ENCODE measurements around the gene AKAIN1. TPM values are rescaled to one million over a fixed set of nuclear protein-coding genes. Genes with fewer than 3 reads are reported as not detected.

Gene AKAIN1
- total and polyA plus RNA-seq, 9 donors, result 0.18 to 0.49 TPM; not detected in 7

DNA sequence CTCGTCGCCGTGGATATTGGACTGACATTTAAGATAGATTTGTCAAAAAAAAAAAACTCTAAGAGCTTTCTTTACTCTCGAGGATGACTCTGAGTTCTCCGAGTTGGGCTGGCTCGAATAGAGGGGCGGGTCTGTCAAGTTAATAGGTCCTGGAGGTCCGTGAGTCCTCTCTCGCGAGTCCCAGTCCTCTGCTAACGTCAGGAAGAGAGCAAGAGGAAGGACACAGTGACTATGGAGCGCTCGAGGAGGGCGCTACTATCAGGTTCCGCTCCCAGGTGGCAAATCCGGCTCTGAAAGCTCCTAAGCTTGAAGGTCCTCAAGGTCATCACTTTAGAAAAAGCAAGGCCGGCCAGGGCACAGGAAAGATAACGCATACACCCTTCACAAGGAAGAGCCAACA, 404 bp upstream of the AKAIN1 start:
- Histone ChIP-seq H3K27ac (ENCODE audit: low read length) (no peak overlapping the region), H3K36me3 (ENCODE audit: control insufficient read depth, insufficient read depth, low read length) (no peaks in the 10 kb centered on the region), H3K4me1 (ENCODE audit: control insufficient read depth, insufficient read depth, low read length) (peaks cover 2% of the 10 kb centered on the region), H3K27me3 (ENCODE audit: control insufficient read depth, insufficient read depth, low read length) (peaks cover 25% of the 10 kb centered on the region), H3K9me3 (replicated peaks; ENCODE audit: control insufficient read depth, low read depth, low read length) (no peaks in the 10 kb centered on the region), H3K4me3 (ENCODE audit: low read length) (no peak overlapping the region)
- 6% methylated on average over 14 of the region's 18 CpGs for WGBS (ENCODE audit: insufficient coverage)
- peak; percentile 0 for DNase-seq

DNA sequence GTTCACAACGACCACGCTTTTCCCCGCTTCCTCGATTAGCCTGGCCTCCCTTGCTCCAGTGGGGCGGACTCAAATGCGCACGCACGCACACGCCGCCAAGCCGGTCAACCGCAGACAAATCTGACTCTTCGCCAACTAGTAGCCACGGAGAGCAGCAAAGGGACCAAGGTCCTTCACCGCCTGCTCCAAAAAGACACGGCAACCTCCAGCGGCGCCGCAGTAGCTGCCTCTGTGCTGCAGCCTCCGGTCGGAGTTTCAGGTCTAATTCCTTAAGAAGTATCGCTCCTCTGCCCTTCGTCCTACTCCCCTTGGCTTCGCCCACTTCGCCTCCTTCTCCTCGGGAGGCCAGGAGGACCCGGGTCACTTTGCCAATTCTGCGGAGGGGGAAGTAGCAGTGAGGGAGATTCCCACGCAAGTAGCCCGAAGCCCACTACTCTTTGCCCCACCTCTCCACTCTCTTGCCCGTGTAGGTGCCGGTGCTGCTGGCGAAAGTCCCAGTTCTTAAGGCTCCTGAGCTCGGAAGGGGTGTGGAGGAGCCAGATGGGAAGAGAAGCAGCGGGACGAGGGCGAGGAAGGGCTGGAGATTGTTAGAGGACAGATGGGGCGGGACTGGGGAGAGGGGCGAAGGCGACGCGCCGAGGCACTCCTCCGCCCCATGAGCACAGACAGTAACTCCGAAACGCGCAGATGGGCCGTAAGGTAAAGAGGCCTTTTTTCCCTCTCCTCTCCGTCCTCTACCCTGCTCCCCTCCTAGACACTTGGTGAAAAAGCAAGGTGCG, 615 bp downstream of the AKAIN1 start:
- Histone ChIP-seq H3K9me3 (replicated peaks; ENCODE audit: control insufficient read depth, low read depth, low read length) (no peaks in the 10 kb centered on the region), H3K4me1 (ENCODE audit: control insufficient read depth, insufficient read depth, low read length) (peaks cover 2% of the 10 kb centered on the region), H3K36me3 (ENCODE audit: control insufficient read depth, insufficient read depth, low read length) (no peaks in the 10 kb centered on the region), H3K27me3 (ENCODE audit: control insufficient read depth, insufficient read depth, low read length) (peaks cover 25% of the 10 kb centered on the region), H3K27ac (ENCODE audit: low read length) (no peak overlapping the region), H3K4me3 (ENCODE audit: low read length) (no peak overlapping the region)
- 2% methylated on average over 37 of the region's 50 CpGs for WGBS (ENCODE audit: insufficient coverage)
- DNase-seq, result peak; percentile 4

DNA sequence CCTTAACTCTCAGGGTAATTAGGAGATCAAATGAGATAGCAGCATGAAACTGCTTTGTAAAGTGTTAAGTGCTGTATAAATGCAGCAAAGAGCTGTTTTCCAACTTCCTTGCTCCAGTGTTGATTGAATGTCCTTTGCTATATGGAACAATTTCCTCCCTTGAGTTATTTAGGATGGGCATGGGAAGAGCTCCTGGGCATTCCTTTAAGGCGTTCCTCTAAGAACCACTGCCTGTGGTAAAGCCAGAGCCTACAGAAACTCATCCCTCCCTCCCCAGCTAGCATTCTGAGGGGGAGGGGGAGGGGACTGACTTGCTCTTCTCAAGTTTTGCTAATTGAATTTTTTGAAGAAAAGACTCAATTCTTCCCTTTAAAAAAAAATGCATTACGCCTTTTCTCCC, 1.4 kb downstream of the AKAIN1 start:
- no peaks in the 10 kb centered on the region for H3K36me3 ChIP-seq (ENCODE audit: control insufficient read depth, insufficient read depth, low read length)
- no peaks in the 10 kb centered on the region for H3K9me3 ChIP-seq (replicated peaks; ENCODE audit: control insufficient read depth, low read depth, low read length)
- H3K27me3 ChIP-seq (ENCODE audit: control insufficient read depth, insufficient read depth, low read length), result peaks cover 25% of the 10 kb centered on the region
- no peak overlapping the region for H3K27ac ChIP-seq (ENCODE audit: low read length)
- DNase-seq, result no peak
- H3K4me3 ChIP-seq (ENCODE audit: low read length), result no peak overlapping the region
- H3K4me1 ChIP-seq (ENCODE audit: control insufficient read depth, insufficient read depth, low read length), result peaks cover 2% of the 10 kb centered on the region
- 50% methylated on average over 1 of the region's 2 CpGs for WGBS (ENCODE audit: insufficient coverage)

DNA sequence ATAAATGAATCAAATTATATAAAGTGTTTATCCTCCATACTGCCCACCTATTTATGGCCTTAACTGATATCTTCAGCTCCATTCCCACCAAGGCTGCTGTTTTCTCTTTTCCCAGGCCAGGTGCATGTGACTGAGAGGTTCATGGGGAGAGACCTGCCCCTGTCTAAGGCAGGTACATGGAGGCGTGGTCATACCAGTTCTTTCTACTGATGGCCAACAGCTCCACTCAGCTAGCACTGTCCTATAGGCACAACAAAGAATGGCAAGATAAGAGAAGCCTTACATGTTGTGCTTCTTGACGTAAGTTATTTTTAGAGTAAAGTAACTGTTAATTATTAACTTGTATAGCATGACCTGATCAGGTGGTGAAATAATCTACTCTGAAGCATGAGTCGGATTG, 16.8 kb downstream of the AKAIN1 start:
- no peaks in the 10 kb centered on the region for H3K27me3 ChIP-seq (ENCODE audit: control insufficient read depth, insufficient read depth, low read length)
- WGBS (ENCODE audit: insufficient coverage), result no CpG with 5 or more reads among the region's 3 CpGs
- H3K4me3 ChIP-seq (ENCODE audit: low read length), result no peak overlapping the region
- H3K27ac ChIP-seq (ENCODE audit: low read length), result no peak overlapping the region
- H3K9me3 ChIP-seq (replicated peaks; ENCODE audit: control insufficient read depth, low read depth, low read length), result no peaks in the 10 kb centered on the region
- no peaks in the 10 kb centered on the region for H3K4me1 ChIP-seq (ENCODE audit: control insufficient read depth, insufficient read depth, low read length)
- DNase-seq, result no peak
- no peaks in the 10 kb centered on the region for H3K36me3 ChIP-seq (ENCODE audit: control insufficient read depth, insufficient read depth, low read length)

DNA sequence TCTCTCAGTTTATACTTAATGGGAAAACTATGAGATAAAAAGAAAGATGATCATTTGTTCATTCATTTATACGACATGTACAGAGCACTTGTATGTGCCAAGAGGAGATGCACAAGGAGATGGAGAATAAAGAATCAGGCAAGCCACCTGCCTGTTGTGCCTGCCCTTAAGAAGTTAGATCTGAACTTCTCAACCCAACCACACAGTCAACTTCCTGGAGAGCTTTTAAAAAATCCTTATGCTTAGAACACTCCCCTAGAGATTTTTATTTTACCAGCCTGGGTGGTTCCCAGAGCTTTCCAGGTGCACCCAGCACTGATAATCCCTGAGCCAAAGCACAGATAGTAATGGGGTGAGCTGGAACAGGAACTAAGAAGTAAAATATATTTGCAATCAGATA, 18.5 kb downstream of the AKAIN1 start:
- no peaks in the 10 kb centered on the region for H3K9me3 ChIP-seq (replicated peaks; ENCODE audit: control insufficient read depth, low read depth, low read length)
- no peak for DNase-seq
- no CpG with 5 or more reads among the region's 1 CpG for WGBS (ENCODE audit: insufficient coverage)
- no peaks in the 10 kb centered on the region for H3K27me3 ChIP-seq (ENCODE audit: control insufficient read depth, insufficient read depth, low read length)
- no peak overlapping the region for H3K27ac ChIP-seq (ENCODE audit: low read length)
- H3K4me3 ChIP-seq (ENCODE audit: low read length), result no peak overlapping the region
- H3K4me1 ChIP-seq (ENCODE audit: control insufficient read depth, insufficient read depth, low read length), result no peaks in the 10 kb centered on the region
- no peaks in the 10 kb centered on the region for H3K36me3 ChIP-seq (ENCODE audit: control insufficient read depth, insufficient read depth, low read length)

DNA sequence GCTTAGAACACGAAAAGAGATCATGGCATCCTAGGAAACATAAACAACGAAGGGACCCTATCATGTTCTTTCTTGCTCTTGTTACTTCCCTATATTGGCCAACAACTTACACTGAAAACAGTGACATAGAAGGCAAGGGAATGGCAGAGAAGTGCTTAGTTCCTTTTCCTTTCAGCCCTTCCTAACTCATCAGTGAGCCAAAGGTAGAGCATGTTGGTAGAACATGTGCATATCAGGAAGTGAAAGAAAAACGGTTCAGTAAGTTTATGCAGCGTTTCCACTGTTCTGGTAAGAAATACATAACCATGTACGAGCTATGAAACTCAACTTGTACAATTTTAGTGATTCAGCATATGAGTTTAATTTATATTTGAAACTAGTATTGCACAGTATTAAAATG, 21.7 kb downstream of the AKAIN1 start:
- Histone ChIP-seq H3K36me3 (ENCODE audit: control insufficient read depth, insufficient read depth, low read length) (no peaks in the 10 kb centered on the region), H3K27me3 (ENCODE audit: control insufficient read depth, insufficient read depth, low read length) (no peaks in the 10 kb centered on the region), H3K9me3 (replicated peaks; ENCODE audit: control insufficient read depth, low read depth, low read length) (no peaks in the 10 kb centered on the region), H3K4me3 (ENCODE audit: low read length) (no peak overlapping the region), H3K27ac (ENCODE audit: low read length) (no peak overlapping the region), H3K4me1 (ENCODE audit: control insufficient read depth, insufficient read depth, low read length) (no peaks in the 10 kb centered on the region)
- DNase-seq, result no peak
- no CpG with 5 or more reads among the region's 5 CpGs for WGBS (ENCODE audit: insufficient coverage)

DNA sequence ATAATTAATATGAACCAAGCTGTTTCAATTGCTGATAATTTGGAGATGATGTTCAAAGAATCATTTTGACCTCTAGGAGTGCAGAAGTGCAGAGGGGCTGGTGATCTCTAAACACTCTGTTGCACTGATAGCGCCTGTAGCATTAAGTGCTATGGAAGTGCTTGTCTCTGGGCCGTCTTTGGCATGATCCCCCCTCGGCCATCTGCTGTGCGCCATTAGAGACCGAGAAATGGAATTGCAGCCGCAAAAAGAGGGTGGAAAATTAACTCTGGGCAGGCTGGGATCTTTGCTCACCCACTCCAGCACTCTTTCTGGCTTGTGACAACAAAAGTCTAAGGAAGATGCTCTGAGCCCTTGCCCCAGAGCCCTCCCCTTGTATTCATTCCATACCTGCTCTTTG, 23.4 kb downstream of the AKAIN1 start:
- Histone ChIP-seq H3K4me1 (ENCODE audit: control insufficient read depth, insufficient read depth, low read length) (no peaks in the 10 kb centered on the region), H3K27me3 (ENCODE audit: control insufficient read depth, insufficient read depth, low read length) (no peaks in the 10 kb centered on the region), H3K36me3 (ENCODE audit: control insufficient read depth, insufficient read depth, low read length) (no peaks in the 10 kb centered on the region), H3K4me3 (ENCODE audit: low read length) (no peak overlapping the region), H3K9me3 (replicated peaks; ENCODE audit: control insufficient read depth, low read depth, low read length) (no peaks in the 10 kb centered on the region), H3K27ac (ENCODE audit: low read length) (no peak overlapping the region)
- WGBS (ENCODE audit: insufficient coverage), result 73% methylated on average over 4 of the region's 6 CpGs
- no peak for DNase-seq

DNA sequence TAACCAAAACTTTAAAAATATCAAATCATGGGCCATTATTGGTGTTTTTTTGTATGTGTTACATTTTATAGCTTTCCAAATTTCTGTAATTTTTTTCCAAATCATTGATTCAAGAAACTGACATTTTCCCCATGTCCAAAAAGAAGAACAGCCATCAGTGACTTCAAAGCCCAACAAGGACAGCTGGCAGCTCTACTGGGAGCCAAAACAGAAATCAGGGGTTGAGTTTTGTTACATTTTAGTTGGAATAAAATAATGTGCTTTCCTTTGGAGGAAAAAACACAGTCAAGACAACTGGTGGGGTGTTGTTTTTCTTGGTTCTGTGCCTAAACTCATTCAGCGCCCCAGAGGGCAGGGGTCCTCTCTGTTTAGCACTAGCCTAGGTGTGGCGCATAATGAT, 23.8 kb downstream of the AKAIN1 start:
- no CpG with 5 or more reads among the region's 2 CpGs for WGBS (ENCODE audit: insufficient coverage)
- no peaks in the 10 kb centered on the region for H3K36me3 ChIP-seq (ENCODE audit: control insufficient read depth, insufficient read depth, low read length)

DNA sequence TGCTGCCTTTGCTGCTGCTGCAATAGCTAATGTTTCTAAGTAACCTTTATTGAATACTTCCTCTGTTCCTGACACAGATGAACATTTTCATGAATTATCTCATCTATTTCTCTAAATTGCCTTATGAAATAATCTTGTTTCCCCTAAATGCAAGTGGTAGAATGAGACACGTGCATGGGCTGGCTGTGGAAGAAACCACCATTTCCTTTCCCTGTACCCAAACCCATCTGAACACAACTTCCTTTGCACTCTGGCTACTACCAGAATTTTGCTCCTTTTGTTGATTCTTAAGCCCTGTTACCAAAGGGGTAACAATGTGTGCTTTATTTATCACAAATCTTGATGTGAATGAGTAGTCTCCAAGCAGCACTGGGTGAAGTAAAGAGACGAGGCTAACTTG, 29.2 kb downstream of the AKAIN1 start:
- no peaks in the 10 kb centered on the region for H3K36me3 ChIP-seq (ENCODE audit: control insufficient read depth, insufficient read depth, low read length)
- H3K27ac ChIP-seq (ENCODE audit: low read length), result no peak overlapping the region
- H3K27me3 ChIP-seq (ENCODE audit: control insufficient read depth, insufficient read depth, low read length), result no peaks in the 10 kb centered on the region
- DNase-seq, result no peak
- H3K4me3 ChIP-seq (ENCODE audit: low read length), result no peak overlapping the region
- H3K9me3 ChIP-seq (replicated peaks; ENCODE audit: control insufficient read depth, low read depth, low read length), result no peaks in the 10 kb centered on the region
- WGBS (ENCODE audit: insufficient coverage), result 100% methylated on average over 1 of the region's 2 CpGs
- H3K4me1 ChIP-seq (ENCODE audit: control insufficient read depth, insufficient read depth, low read length), result no peaks in the 10 kb centered on the region

More for the DNA sequence above, 23.8 kb downstream of the AKAIN1 start:
- no peak overlapping the region for H3K4me3 ChIP-seq (ENCODE audit: low read length)
- H3K4me1 ChIP-seq (ENCODE audit: control insufficient read depth, insufficient read depth, low read length), result no peaks in the 10 kb centered on the region
- H3K27ac ChIP-seq (ENCODE audit: low read length), result no peak overlapping the region
- H3K9me3 ChIP-seq (replicated peaks; ENCODE audit: control insufficient read depth, low read depth, low read length), result no peaks in the 10 kb centered on the region
- H3K27me3 ChIP-seq (ENCODE audit: control insufficient read depth, insufficient read depth, low read length), result no peaks in the 10 kb centered on the region
- DNase-seq, result no peak

DNA sequence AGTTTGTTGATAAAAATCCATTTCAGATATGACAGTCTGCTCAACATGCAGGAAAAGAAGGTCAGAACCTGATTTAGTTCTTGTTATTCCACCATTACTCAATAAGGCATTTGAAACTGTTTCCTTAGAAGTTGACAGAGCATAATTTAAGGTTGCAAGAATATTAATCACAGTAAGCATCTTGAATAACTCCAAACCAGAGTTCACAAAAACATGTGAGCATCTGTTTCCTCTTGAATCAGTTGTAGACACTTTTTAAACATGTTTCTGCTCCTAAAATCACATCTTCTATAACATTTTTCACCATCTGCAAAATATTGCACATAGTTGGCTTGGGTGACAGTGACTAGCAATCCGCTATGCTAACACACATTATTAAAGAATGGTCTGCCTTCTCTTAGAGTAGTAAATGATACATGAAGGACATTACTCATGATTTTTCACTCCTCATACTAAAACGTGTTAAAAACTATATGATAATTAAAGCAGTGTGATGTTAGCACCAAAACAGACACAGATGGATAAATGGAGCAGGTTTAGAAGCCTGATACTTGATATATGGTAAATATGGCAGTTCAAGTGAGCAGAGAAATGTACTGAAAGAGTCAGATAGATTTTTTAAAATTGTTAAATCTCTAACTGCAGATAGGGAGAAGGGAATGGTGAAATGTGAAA, 30.3 kb downstream of the AKAIN1 start:
- no peak for DNase-seq

More for the DNA sequence above, 30.3 kb downstream of the AKAIN1 start:
- Histone ChIP-seq H3K4me1 (ENCODE audit: control insufficient read depth, insufficient read depth, low read length) (no peaks in the 10 kb centered on the region), H3K4me3 (ENCODE audit: low read length) (no peak overlapping the region), H3K36me3 (ENCODE audit: control insufficient read depth, insufficient read depth, low read length) (no peaks in the 10 kb centered on the region), H3K27me3 (ENCODE audit: control insufficient read depth, insufficient read depth, low read length) (no peaks in the 10 kb centered on the region), H3K27ac (ENCODE audit: low read length) (no peak overlapping the region), H3K9me3 (replicated peaks; ENCODE audit: control insufficient read depth, low read depth, low read length) (no peaks in the 10 kb centered on the region)
- no CpG with 5 or more reads among the region's 2 CpGs for WGBS (ENCODE audit: insufficient coverage)
